SK-N-SH (cell line): ENCODE results near the gene ANKS1B. TPM values are rescaled to one million over a fixed set of nuclear protein-coding genes. Genes with fewer than 3 reads are reported as not detected.

Experiments used
- CTCF ChIA-PET: fragments of 300-600, 350-600 bp; formaldehyde crosslinking; extraction: SDS; loops from one replicate; lab custom pipeline; 2021; lab: Yijun Ruan, JAX
- POLR2A ChIA-PET: fragments of 350-600 bp; sonication (Branson Sonifier 250); formaldehyde crosslinking; extraction: SDS; loops from one replicate; lab custom pipeline; 2020; ENCODE audit warnings: antibody characterized with exemption, inconsistent platforms; lab: Yijun Ruan, JAX
- DNase-seq: peaks from one replicate; pipeline ENCODE4 v3.0.0; 2012
- H2AFZ ChIP-seq: fragments of 200-600 bp; sonication (generic); 2 replicates; pipeline ENCODE4 v1.8.1; 2016; ENCODE audit warnings: antibody characterized with exemption, mild to moderate bottlenecking, low read depth
- H3F3A ChIP-seq: fragments of 200-600 bp; sonication (generic); replicated peaks from 2 replicates; pipeline ENCODE3; 2016; ENCODE audit warnings: antibody characterized with exemption, mild to moderate bottlenecking; ENCODE audit not compliant: insufficient read depth
- H3K27ac ChIP-seq, 2 experiments: fragments of 200-500 bp in 1 of 2; fragments of 200-600 bp in 1 of 2; sonication (Bioruptor generic) in 1 of 2; sonication (generic), shearing (Covaris generic) in 1 of 2; 2 replicates each; pipeline versions ENCODE4 v1.5.1 to v1.6.1; 2014 to 2016; ENCODE audit warnings: low read depth in 2 of 2, inconsistent platforms in 1 of 2, low read length in 1 of 2, mild to moderate bottlenecking in 1 of 2, mixed read lengths in 1 of 2
- H3K27me3 ChIP-seq: fragments of 200-600 bp; sonication (generic), shearing (Covaris generic); 2 replicates; pipeline ENCODE4 v1.6.1; 2016; ENCODE audit warnings: mixed run types; ENCODE audit not compliant: insufficient read depth
- H3K36me3 ChIP-seq, 2 experiments: fragments of 200-500 bp in 1 of 2; fragments of 200-600 bp in 1 of 2; sonication (Bioruptor generic) in 1 of 2; sonication (generic) in 1 of 2; replicated peaks in 1 of 2; 2 replicates each; pipeline versions ENCODE3 to v1.5.1; 2014 to 2016; ENCODE audit warnings: low read length in 1 of 2, mild to moderate bottlenecking in 1 of 2; ENCODE audit not compliant: insufficient read depth in 2 of 2, control insufficient read depth in 1 of 2
- H3K4me1 ChIP-seq, 2 experiments: fragments of 200-500 bp in 1 of 2; fragments of 200-600 bp in 1 of 2; sonication (Bioruptor generic) in 1 of 2; sonication (generic), shearing (Covaris generic) in 1 of 2; 2 replicates each; pipeline versions ENCODE4 v1.5.1 to v1.6.1; 2014 to 2016; ENCODE audit warnings: low read depth in 1 of 2, low read length in 1 of 2, mixed run types in 1 of 2; ENCODE audit not compliant: insufficient read depth in 2 of 2, control insufficient read depth in 1 of 2
- H3K4me2 ChIP-seq: fragments of 200-600 bp; sonication (generic), shearing (Covaris generic); 2 replicates; pipeline ENCODE4 v1.6.1; 2017; ENCODE audit warnings: mixed run types
- H3K4me3 ChIP-seq, 2 experiments: fragments of 200-500 bp in 1 of 2; fragments of 200-600 bp in 1 of 2; sonication (Bioruptor generic) in 1 of 2; sonication (generic), shearing (Covaris generic) in 1 of 2; 2 replicates each; pipeline versions ENCODE4 v1.5.1 to v1.8.1; 2014 to 2016; ENCODE audit warnings: low read depth in 2 of 2, inconsistent platforms in 1 of 2, low read length in 1 of 2, mild to moderate bottlenecking in 1 of 2, mixed read lengths in 1 of 2, moderate library complexity in 1 of 2
- H3K79me2 ChIP-seq: fragments of 200-600 bp; sonication (generic); 2 replicates; pipeline ENCODE4 v1.8.1; 2017; ENCODE audit warnings: mild to moderate bottlenecking; ENCODE audit not compliant: insufficient read depth
- H3K9ac ChIP-seq: fragments of 200-600 bp; sonication (generic); 2 replicates; pipeline ENCODE4 v1.6.1; 2017; ENCODE audit warnings: mixed run types
- H3K9me2 ChIP-seq: fragments of 200-600 bp; sonication (generic); 2 replicates; pipeline ENCODE4 v1.6.1; 2017; ENCODE audit warnings: mixed run types
- H3K9me3 ChIP-seq: fragments of 200-600 bp; sonication (generic); 2 replicates; pipeline ENCODE4 v1.6.1; 2017; ENCODE audit warnings: mixed run types, mild to moderate bottlenecking, moderate library complexity
- H4K20me1 ChIP-seq: fragments of 200-600 bp; sonication (generic); 2 replicates; pipeline ENCODE4 v1.6.1; 2017; ENCODE audit warnings: mild to moderate bottlenecking, mixed run types; ENCODE audit not compliant: insufficient read depth
- CHD2 ChIP-seq: fragments of 150-350 bp; IDR thresholded peaks from 2 replicates; pipeline ENCODE4 v1.6.1; 2018; ENCODE audit warnings: low read length; ENCODE audit not compliant: partially characterized antibody
- CTCF ChIP-seq: fragments of 200-600 bp; sonication (generic); IDR thresholded peaks from 2 replicates; pipeline ENCODE4 v1.6.1; 2017; ENCODE audit warnings: antibody characterized with exemption, mild to moderate bottlenecking, moderate library complexity
- EP300 ChIP-seq, 2 experiments: IDR thresholded peaks; 2 replicates each; pipeline versions ENCODE4 v1.4.0 to v1.6.1; 2012; ENCODE audit warnings: borderline replicate concordance in 1 of 2, low read depth in 1 of 2, low read length in 1 of 2
- EZH2phosphoT487 ChIP-seq: fragments of 200-600 bp; sonication (generic); IDR thresholded peaks from 2 replicates; pipeline ENCODE4 v1.6.1; 2017; ENCODE audit warnings: low read depth, mixed run types, mild to moderate bottlenecking, antibody characterized with exemption, moderate library complexity, borderline replicate concordance
- FOXJ3 ChIP-seq: sonication (generic); formaldehyde crosslinking; IDR thresholded peaks from 2 replicates; pipeline ENCODE4 v1.5.1; 2020; ENCODE audit warnings: mild to moderate bottlenecking, missing genetic modification reagents
- FOXM1 ChIP-seq: IDR thresholded peaks from 2 replicates; pipeline ENCODE4 v1.4.0; 2012; ENCODE audit warnings: low read depth, mild to moderate bottlenecking
- GABPA ChIP-seq: IDR thresholded peaks from 2 replicates; pipeline ENCODE4 v1.4.0; 2012; ENCODE audit warnings: low read depth, mild to moderate bottlenecking
- MEF2A ChIP-seq: IDR thresholded peaks from 2 replicates; pipeline ENCODE4 v1.4.0; 2012; ENCODE audit warnings: low read depth, borderline replicate concordance
- MXI1 ChIP-seq: IDR thresholded peaks from 2 replicates; pipeline ENCODE4 v1.6.1; 2012; ENCODE audit warnings: mild to moderate bottlenecking, low read depth, low read length, improper control_type of control experiment
- NFIC ChIP-seq: IDR thresholded peaks from 2 replicates; pipeline ENCODE4 v1.4.0; 2012; ENCODE audit warnings: borderline replicate concordance
- SIN3A ChIP-seq: IDR thresholded peaks from 2 replicates; pipeline ENCODE4 v1.6.1; 2012; ENCODE audit warnings: low read depth, mild to moderate bottlenecking, low read length, moderate library complexity, borderline replicate concordance
- TCF12 ChIP-seq: IDR thresholded peaks from 2 replicates; pipeline ENCODE4 v1.4.0; 2012
- TEAD4 ChIP-seq: IDR thresholded peaks from 2 replicates; pipeline ENCODE4 v1.4.0; 2012; ENCODE audit warnings: mild to moderate bottlenecking, borderline replicate concordance; ENCODE audit not compliant: insufficient read depth
- polyA plus RNA-seq, 3 experiments: library from polyadenylated mRNA; depleted of rRNA; stranded (reverse); fragments of >200 nt; gene quantifications; 2 replicates each; pipeline ENCODE4 v1.2.3, GENCODE V29; 2012
- TF ChIP-seq, protein P1 (sequence below): IDR thresholded peaks from 2 replicates; pipeline ENCODE4 v1.6.1; 2012; ENCODE audit warnings: mild to moderate bottlenecking, low read depth, low read length, moderate library complexity
- TF ChIP-seq, protein P2 (sequence below): fragments of 150-350 bp; IDR thresholded peaks from 2 replicates; pipeline ENCODE4 v1.6.1; 2016; ENCODE audit warnings: mild to moderate bottlenecking, low read depth, low read length
- TF ChIP-seq, protein P3 (sequence below): IDR thresholded peaks from 2 replicates; pipeline ENCODE4 v1.4.0; 2012; ENCODE audit warnings: low read depth, borderline replicate concordance

Gene ANKS1B
- polyA plus RNA-seq, 1 of the 3 experiments (the other 2 are of a cell fraction) = 1.8 TPM

- H3K9ac ChIP-seq = no peak overlapping the region
- TF ChIP-seq, protein P1, sequence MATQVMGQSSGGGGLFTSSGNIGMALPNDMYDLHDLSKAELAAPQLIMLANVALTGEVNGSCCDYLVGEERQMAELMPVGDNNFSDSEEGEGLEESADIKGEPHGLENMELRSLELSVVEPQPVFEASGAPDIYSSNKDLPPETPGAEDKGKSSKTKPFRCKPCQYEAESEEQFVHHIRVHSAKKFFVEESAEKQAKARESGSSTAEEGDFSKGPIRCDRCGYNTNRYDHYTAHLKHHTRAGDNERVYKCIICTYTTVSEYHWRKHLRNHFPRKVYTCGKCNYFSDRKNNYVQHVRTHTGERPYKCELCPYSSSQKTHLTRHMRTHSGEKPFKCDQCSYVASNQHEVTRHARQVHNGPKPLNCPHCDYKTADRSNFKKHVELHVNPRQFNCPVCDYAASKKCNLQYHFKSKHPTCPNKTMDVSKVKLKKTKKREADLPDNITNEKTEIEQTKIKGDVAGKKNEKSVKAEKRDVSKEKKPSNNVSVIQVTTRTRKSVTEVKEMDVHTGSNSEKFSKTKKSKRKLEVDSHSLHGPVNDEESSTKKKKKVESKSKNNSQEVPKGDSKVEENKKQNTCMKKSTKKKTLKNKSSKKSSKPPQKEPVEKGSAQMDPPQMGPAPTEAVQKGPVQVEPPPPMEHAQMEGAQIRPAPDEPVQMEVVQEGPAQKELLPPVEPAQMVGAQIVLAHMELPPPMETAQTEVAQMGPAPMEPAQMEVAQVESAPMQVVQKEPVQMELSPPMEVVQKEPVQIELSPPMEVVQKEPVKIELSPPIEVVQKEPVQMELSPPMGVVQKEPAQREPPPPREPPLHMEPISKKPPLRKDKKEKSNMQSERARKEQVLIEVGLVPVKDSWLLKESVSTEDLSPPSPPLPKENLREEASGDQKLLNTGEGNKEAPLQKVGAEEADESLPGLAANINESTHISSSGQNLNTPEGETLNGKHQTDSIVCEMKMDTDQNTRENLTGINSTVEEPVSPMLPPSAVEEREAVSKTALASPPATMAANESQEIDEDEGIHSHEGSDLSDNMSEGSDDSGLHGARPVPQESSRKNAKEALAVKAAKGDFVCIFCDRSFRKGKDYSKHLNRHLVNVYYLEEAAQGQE = no peak
- TF ChIP-seq SIN3A (no peak), EP300 (IDR thresholded peaks at IDR 0.05; ENCODE audit: borderline replicate concordance in 1 of 2, low read depth in 1 of 2, low read length in 1 of 2) (no peak), EZH2phosphoT487 (no peak), FOXM1 (no peak), TEAD4 (no peak), CTCF (no peak), NFIC (no peak), GABPA (no peak), TCF12 (no peak), MXI1 (no peak), CHD2 (no peak), MEF2A (no peak), FOXJ3 (CRISPR knock-in tag) (no peak)
- TF ChIP-seq, protein P2, sequence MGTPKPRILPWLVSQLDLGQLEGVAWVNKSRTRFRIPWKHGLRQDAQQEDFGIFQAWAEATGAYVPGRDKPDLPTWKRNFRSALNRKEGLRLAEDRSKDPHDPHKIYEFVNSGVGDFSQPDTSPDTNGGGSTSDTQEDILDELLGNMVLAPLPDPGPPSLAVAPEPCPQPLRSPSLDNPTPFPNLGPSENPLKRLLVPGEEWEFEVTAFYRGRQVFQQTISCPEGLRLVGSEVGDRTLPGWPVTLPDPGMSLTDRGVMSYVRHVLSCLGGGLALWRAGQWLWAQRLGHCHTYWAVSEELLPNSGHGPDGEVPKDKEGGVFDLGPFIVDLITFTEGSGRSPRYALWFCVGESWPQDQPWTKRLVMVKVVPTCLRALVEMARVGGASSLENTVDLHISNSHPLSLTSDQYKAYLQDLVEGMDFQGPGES = no peak
- TF ChIP-seq, protein P3, sequence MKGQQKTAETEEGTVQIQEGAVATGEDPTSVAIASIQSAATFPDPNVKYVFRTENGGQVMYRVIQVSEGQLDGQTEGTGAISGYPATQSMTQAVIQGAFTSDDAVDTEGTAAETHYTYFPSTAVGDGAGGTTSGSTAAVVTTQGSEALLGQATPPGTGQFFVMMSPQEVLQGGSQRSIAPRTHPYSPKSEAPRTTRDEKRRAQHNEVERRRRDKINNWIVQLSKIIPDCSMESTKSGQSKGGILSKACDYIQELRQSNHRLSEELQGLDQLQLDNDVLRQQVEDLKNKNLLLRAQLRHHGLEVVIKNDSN = no peak
- H3F3A ChIP-seq = no peaks in the 10 kb centered on the region
- H3K27ac ChIP-seq = no peak overlapping the region
- H3K27me3 ChIP-seq = no peaks in the 10 kb centered on the region
- H3K9me3 ChIP-seq = no peaks in the 10 kb centered on the region
- no peak overlapping the region for H2AFZ ChIP-seq
- H3K4me2 ChIP-seq = no peak overlapping the region
- no peaks in the 10 kb centered on the region for H4K20me1 ChIP-seq
- CTCF ChIA-PET = no interaction called here
- H3K4me1 ChIP-seq = no peaks in the 10 kb centered on the region; a peak in 1 of 4 replicates
- H3K36me3 ChIP-seq = no peaks in the 10 kb centered on the region
- no peaks in the 10 kb centered on the region for H3K79me2 ChIP-seq
- POLR2A ChIA-PET = no interaction called here
- no peak for DNase-seq
- no peak overlapping the region for H3K4me3 ChIP-seq
- no peaks in the 10 kb centered on the region for H3K9me2 ChIP-seq
These were observed 505.6 kb downstream of the ANKS1B start for GRCh38 chr12:99479149-99479548.
